HFFc6 (cell line): ENCODE results near the gene GPC5. TPM values are rescaled to one million over a fixed set of nuclear protein-coding genes. Genes with fewer than 3 reads are reported as not detected.

Experiments
- DNase-seq: peaks from one replicate; pipeline ENCODE4 v3.0.0-alpha.2; 2018
- H3K27ac Mint-ChIP-seq: 2 replicates; pipeline ENCODE4 v1.8.0; 2020; ENCODE audit warnings: mild to moderate bottlenecking, mixed read lengths
- H3K27me3 Mint-ChIP-seq: 2 replicates; pipeline ENCODE4 v1.8.0; 2021; ENCODE audit warnings: mild to moderate bottlenecking, moderate library complexity, mixed read lengths; ENCODE audit not compliant: insufficient read depth
- H3K36me3 Mint-ChIP-seq: 2 replicates; pipeline ENCODE4 v1.8.0; 2021; ENCODE audit warnings: low read depth, mixed read lengths
- H3K4me1 Mint-ChIP-seq: 2 replicates; pipeline ENCODE4 v1.8.0; 2020; ENCODE audit warnings: low read depth, mixed read lengths
- H3K4me3 Mint-ChIP-seq: 2 replicates; pipeline ENCODE4 v1.8.0; 2020; ENCODE audit warnings: mild to moderate bottlenecking, moderate library complexity, mixed read lengths
- H3K9me3 Mint-ChIP-seq: 2 replicates; pipeline ENCODE4 v1.8.0; 2020; ENCODE audit warnings: mild to moderate bottlenecking, mixed read lengths
- CTCF ChIP-seq: fragments of 200-600 bp; sonication (generic); IDR thresholded peaks from 2 replicates; pipeline ENCODE4 v1.5.0; 2021; ENCODE audit warnings: antibody characterized with exemption, mild to moderate bottlenecking
- total RNA-seq, 6 experiments: library from RNA; stranded (reverse); fragmentation: NEBNext Ultra II Directional; extraction: Animal tissue kit (Norgen Biotek cat#: 25700); gene quantifications; 2 replicates in 1 of 6; 3 replicates in 5 of 6; pipeline ENCODE4 v1.2.3, GENCODE V29; 2021

GPC5 gene
- total RNA-seq, 6 experiments from 2014 or later = 0.06 TPM; not detected in 5

DNA sequence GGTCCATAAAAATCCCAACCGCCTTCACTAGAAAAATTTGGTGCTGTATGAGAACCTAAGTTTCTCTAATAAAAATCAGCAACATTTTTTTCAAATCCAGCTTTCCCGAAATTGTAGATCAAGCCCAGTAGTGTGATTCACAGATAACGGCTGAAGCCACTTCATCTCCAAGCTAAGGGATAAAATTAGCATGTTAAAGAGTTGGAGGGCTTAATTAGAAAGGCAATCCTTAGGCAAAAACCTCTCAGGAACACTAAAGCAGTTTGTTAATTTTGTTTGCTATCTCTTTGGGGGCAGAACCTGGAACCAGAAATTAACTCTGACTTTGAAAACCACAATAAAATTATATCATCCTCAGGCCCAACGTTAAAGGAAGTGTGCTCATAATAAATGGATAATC is 820.2 kb downstream of the GPC5 start:
- no peaks in the 10 kb centered on the region for H3K27me3 Mint-ChIP-seq
- H3K36me3 Mint-ChIP-seq = no peaks in the 10 kb centered on the region
- no peak for TF ChIP-seq CTCF
- H3K9me3 Mint-ChIP-seq = peaks cover 50% of the 10 kb centered on the region
- H3K4me1 Mint-ChIP-seq = no peaks in the 10 kb centered on the region
- H3K27ac Mint-ChIP-seq = no peak overlapping the region
- DNase-seq = no peak
- no peak overlapping the region for H3K4me3 Mint-ChIP-seq

DNA sequence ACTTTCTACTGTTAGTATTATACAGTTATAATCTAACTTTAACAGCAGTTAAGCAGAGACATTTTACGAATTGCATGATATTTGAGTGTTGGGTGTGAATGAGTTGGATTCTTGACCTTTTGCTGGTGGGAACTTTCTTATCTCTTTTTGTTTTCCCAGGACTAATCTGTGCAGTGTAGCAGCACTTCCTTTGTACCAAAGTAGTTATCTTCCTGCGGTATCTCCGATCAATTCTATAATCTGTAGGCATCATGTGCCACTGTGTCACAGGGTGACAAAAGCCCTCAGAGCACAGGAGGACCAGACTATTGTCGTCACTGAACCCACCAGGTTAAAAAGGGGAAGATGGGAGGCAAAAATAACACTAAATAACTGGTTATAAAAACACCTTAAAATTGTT is 823.5 kb downstream of the GPC5 start:
- no peak for TF ChIP-seq CTCF
- Mint-ChIP-seq H3K9me3 (peaks cover 49% of the 10 kb centered on the region), H3K4me3 (no peak overlapping the region), H3K27ac (no peak overlapping the region), H3K27me3 (no peaks in the 10 kb centered on the region), H3K4me1 (no peaks in the 10 kb centered on the region), H3K36me3 (peaks cover 4% of the 10 kb centered on the region; the same call in 1 of the 2 replicates)
- no peak for DNase-seq

- H3K9me3 Mint-ChIP-seq = peaks cover 45% of the 10 kb centered on the region
- H3K4me3 Mint-ChIP-seq = no peak overlapping the region
- no peaks in the 10 kb centered on the region for H3K4me1 Mint-ChIP-seq
- no peak for DNase-seq
- H3K27me3 Mint-ChIP-seq = no peaks in the 10 kb centered on the region
- H3K36me3 Mint-ChIP-seq = peaks cover 4% of the 10 kb centered on the region; the same call in 1 of the 2 replicates
- TF ChIP-seq CTCF = no peak
- H3K27ac Mint-ChIP-seq = no peak overlapping the region
Observed at GRCh38 chr13:92224052-92224821, 825.8 kb downstream of the GPC5 start.

- peaks cover 4% of the 10 kb centered on the region; the same call in 1 of the 2 replicates for H3K36me3 Mint-ChIP-seq
- no peak overlapping the region for H3K4me3 Mint-ChIP-seq
- H3K27me3 Mint-ChIP-seq = no peaks in the 10 kb centered on the region
- no peak for TF ChIP-seq CTCF
- no peak for DNase-seq
- H3K9me3 Mint-ChIP-seq = peaks cover 42% of the 10 kb centered on the region
- no peak overlapping the region for H3K27ac Mint-ChIP-seq
- no peaks in the 10 kb centered on the region for H3K4me1 Mint-ChIP-seq
Observed at GRCh38 chr13:92224825-92225224, 826.4 kb downstream of the GPC5 start.

- Mint-ChIP-seq H3K27ac (no peak overlapping the region), H3K4me1 (no peaks in the 10 kb centered on the region), H3K9me3 (peaks cover 42% of the 10 kb centered on the region), H3K4me3 (no peak overlapping the region), H3K27me3 (no peaks in the 10 kb centered on the region), H3K36me3 (peaks cover 4% of the 10 kb centered on the region; the same call in 1 of the 2 replicates)
- DNase-seq = no peak
- TF ChIP-seq CTCF = no peak
Observed at GRCh38 chr13:92225861-92226260, 827.4 kb downstream of the GPC5 start.
